ENCODE data around the gene ATP10D. TPM values are rescaled to one million over a fixed set of nuclear protein-coding genes. Genes with fewer than 3 reads are reported as not detected.

ATP10D gene
- 6.7 and 7.7 TPM in 2 replicates for polyA plus RNA-seq (2014; cell fraction: cytosol; rRNA removed)
- polyA plus RNA-seq (2014; cell fraction: nucleus; rRNA removed) = 6.1 and 11.0 TPM in 2 replicates

DNA sequence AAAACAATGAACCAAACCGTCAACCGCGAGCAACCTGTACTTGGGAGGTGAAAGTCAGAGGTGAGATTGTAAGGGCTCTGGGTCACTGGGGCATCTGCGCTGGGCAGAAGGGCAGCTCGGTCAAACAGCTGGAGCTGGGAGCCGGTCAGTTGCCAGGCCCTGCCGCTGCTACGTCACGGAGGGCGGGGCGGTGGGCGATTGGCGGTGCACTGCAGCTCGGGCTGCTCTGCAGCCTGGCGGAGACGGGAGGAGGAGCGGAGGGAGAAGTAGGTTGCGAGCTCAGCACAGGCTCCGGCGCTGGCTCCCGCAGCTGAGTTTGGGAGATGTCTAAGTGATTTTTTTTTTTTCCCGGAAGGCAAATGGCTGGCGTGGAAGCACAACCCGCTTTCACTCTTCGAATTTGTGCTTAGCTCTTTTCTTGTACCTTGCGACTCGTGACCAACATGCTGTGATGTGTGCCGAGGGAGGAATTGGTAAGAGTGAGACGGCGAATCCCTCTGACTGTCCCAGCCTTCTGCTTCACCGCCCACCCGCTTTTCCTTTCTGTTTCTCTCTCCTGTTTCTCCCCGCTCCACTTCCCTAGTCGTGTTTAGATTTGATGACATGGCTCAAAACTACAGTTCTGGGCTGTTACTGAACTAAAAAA, at the start of gene ATP10D:
TSS of gene ATP10D (plus strand) at position 229 of the 646 bp plus-strand sequence. CDS start 27,266 bp downstream, outside the sequence.
- peak; percentile 88 for DNase-seq (ENCODE audit: low spot score)

DNA sequence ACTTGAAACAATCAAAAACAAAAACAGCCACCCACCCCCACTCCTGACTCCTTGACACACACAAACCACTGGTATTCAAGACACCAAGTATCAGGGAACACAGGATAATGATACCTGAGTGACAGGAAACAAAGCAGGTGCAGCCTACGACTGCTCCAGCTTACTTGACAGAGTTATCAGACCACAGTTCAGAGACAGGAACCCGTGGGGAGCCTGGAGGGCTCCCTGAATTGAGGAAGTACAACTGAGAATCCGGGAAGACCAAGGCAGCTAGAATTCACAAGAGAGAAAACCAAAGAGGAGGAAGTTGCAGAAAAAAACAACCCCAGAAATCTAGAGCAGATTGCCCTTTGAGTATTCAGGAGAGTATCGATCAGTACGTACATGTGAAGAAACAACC, 42.1 kb upstream of the ATP10D start:
- DNase-seq (ENCODE audit: low spot score) = no peak

DNA sequence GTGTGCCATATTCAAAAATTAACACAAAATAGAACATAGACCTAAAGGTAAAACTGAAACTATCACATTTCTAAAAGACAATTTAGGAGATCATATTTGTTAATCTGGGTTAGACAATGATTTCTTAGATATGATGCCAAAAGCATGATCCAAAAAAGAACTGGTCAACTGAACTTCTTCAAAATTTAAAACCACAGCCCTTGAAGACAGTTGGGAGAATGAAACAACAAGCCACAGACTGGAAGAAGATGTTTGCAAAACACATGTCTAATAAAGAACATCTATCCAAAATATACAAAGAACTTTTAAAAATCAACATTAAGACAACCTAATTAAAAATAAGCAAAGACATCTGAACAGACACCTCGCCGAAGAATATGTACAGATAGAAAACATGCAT, 41.0 kb upstream of the ATP10D start:
- DNase-seq (ENCODE audit: low spot score) = no peak

GRCh38 chr4:47451657-47452056, 33.4 kb upstream of the ATP10D start:
- DNase-seq (ENCODE audit: low spot score) = no peak

GRCh38 chr4:47462799-47463234, 22.3 kb upstream of the ATP10D start:
- no peak for DNase-seq (ENCODE audit: low spot score)

GRCh38 chr4:47463235-47463956, 21.7 kb upstream of the ATP10D start, which contains the start of gene COMMD8:
TSS of gene COMMD8 (minus strand) at chr4:47463702. CDS start at chr4:47463651, 51 bp downstream.
- peak; percentile 96 for DNase-seq (ENCODE audit: low spot score)

DNA sequence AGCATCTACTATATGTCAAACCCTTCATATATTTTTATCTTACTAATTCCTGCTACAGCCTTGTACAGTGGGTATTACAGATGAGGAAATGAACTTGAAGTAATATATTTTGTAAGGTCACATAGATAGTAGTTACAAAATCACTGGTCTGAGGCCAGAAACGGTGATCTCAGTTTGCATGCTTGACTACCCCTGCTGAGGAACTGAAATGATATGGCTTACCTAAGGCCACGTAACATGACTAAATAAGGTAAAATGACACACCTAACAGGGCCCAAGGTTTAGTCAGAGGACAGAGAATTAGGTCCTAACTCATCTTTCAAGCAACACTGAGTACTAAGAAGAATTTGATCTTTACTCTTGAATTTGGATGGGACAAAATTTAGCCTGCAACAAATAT, 20.1 kb upstream of the ATP10D start:
- DNase-seq (ENCODE audit: low spot score) = no peak

- DNase-seq (ENCODE audit: low spot score) = no peak
Observed at GRCh38 chr4:47466056-47466785, 18.9 kb upstream of the ATP10D start.

DNA sequence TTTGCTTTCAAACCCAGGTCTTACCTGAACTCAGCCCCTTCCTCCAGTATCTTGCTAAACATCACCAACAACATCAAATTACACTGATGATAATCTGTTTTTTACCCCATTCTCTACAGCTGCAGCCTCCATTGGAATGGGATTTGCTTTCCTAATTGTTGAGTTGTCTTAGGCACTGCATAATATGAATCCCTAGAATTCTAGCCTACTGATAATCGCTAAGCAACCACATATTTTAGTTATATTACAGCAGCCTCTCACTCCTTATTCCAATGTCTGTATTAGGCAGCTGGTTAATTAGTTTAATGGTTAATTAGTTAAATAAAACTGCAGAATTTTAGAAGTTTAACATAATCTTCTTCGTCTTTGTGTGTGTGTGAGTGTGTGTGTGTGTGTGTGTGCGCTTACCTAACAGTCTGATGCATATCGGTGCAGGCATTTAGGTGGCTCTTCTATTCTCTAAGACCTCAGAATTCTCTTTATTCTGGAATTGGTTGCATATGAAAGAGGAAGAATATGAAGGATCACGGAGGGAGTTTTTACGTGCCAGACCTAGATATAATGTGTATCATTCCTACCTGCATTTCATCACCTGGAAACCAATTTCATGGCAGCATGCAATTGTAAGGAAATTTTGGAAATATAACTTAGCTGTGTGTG, 16.2 kb upstream of the ATP10D start:
- peak; percentile 16 for DNase-seq (ENCODE audit: low spot score)

- no peak for DNase-seq (ENCODE audit: low spot score)
Observed at GRCh38 chr4:47469951-47470350, 15.1 kb upstream of the ATP10D start.

- DNase-seq (ENCODE audit: low spot score) = no peak
Observed at GRCh38 chr4:47471064-47471463, 14.0 kb upstream of the ATP10D start.

GRCh38 chr4:47471591-47471990, 13.5 kb upstream of the ATP10D start:
- no peak for DNase-seq (ENCODE audit: low spot score)

- DNase-seq (ENCODE audit: low spot score) = no peak
Observed at GRCh38 chr4:47473141-47473750, 11.8 kb upstream of the ATP10D start.

- DNase-seq (ENCODE audit: low spot score) = no peak
Observed at GRCh38 chr4:47474799-47475198, 10.3 kb upstream of the ATP10D start.

GRCh38 chr4:47475411-47475810, 9.7 kb upstream of the ATP10D start:
- no peak for DNase-seq (ENCODE audit: low spot score)

GRCh38 chr4:47478804-47479203, 6.3 kb upstream of the ATP10D start:
- DNase-seq (ENCODE audit: low spot score) = no peak

DNA sequence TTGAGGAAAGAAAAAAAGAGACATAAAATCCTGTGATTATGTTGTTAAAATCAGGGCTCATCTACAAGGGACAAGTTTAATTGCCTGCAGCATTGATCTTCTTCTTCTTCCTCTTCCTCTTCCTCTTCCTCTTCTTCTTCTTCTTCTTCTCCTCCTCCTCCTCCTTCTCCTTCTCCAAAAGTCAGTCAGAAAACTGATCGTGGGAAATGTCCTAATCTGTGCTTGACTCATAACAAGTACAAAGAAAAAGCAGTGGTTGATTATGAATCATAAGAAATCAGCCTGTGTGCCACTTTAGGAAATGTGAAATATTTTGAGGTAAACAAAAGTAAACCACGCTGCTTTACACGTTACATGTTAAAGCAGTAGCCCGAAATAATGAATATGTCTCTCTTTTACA, 2.7 kb upstream of the ATP10D start:
- DNase-seq (ENCODE audit: low spot score) = no peak

GRCh38 chr4:47483745-47484144, 1.3 kb upstream of the ATP10D start:
- DNase-seq (ENCODE audit: low spot score) = no peak

- no peak for DNase-seq (ENCODE audit: low spot score)
Observed at GRCh38 chr4:47484168-47484567, 907 bp upstream of the ATP10D start.

DNA sequence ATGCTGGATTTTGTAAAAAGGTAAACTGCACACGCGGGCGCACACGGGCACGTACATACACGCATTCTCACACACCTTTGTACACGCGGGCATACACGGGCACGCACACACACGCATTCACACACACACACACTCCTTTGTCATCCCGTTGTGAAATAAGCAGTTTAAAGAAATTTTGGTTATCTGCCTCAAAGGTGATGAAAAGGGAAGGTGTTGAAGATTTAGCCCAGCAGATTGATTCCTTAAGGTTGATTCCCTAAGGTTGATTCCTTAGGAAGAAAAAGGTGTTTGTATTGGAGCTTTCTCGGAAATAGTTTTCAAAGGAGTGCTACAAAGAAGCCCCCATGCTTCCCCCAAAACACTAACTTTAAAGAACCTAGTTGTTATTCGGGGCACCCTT, 693 bp downstream of the ATP10D start:
- DNase-seq (ENCODE audit: low spot score) = no peak

DNA sequence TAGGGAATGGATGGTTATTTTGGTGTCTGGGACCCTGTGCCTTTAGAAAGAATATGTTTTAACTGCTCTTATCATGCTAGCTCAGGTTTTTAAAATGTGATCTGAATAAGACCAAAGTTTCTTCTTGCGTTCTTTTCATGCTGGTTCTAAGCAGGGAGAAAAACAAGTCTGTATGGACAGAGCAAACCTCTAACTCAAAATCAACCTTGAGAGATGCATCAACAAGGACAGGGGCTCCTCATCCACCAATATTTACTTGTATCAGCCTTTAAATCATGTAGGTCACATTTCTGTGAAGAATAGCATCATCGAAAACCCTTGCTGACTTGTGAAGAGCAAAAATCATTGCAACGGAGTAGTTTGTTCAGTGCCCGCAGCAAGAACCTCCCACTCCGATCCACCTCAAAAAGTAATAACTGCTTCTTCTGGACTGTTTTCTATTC, 1.2 kb downstream of the ATP10D start:
- no peak for DNase-seq (ENCODE audit: low spot score)

Measured in SK-N-DZ (cell line).